GM19452 (cell line): ENCODE data around the gene MAML3.
A peak's percentile ranks its signal among the peaks of the same experiment; 100 is the strongest.
"Not testable (repeated sequence)": the region's sequence is repeated elsewhere in the genome, so short reads cannot be mapped to it uniquely, and the experiment has no call there.

Experiments
- ATAC-seq: cut with Tn5 transposase; IDR thresholded peaks from one replicate; pipeline ENCODE4 v1.9.1; 2021; ENCODE audit not compliant: unreplicated experiment

Gene MAML3

DNA sequence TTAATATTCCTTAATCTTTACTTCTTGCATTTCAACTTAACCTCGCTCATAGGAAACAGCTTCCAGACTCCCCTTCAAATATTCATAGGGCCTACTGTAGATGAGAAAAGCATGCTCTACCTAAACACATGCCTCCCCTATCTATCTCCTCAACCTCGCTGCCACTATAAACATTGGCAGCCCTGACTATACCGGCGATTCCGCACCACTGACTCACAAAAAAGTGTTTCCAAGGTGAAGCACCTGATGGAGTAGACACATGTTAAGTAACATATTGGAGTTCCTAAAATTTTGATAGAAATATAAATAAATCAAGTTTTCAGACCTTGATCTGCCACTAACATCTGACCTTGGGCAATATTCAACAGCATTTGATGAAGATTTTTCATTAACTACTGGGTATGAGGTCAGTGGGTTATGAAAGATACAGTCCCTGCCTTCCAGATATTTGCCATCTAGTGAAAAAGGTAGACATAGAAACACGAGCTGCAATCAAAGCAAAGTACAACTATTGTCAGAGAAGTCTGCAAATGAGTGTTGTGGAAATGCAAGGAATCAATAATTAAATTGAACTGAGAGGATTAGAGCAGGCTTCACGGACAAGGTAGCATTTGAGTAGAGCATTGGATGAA lies 184.2 kb downstream of the MAML3 start:
- ATAC-seq, result no peak

DNA sequence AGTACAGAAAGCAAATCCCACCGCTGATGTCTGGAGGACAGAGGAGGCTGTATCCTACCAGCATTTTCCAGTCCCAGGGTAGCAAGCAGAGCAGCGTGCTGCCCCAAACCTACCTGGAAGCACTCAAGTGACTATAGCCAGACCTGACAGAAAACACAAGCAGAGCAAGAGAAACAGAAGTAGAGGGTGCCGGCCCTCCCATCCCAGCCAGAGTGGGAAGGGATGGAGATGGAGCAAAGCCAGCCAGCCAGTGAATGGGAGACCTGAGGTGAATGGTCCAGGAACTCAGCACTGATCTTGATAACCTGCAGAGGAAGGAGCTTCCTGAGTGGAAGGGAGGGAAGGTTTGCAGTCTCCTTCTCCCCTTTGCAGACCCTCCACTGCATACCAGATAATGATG lies 185.2 kb downstream of the MAML3 start:
- ATAC-seq, result no peak

DNA sequence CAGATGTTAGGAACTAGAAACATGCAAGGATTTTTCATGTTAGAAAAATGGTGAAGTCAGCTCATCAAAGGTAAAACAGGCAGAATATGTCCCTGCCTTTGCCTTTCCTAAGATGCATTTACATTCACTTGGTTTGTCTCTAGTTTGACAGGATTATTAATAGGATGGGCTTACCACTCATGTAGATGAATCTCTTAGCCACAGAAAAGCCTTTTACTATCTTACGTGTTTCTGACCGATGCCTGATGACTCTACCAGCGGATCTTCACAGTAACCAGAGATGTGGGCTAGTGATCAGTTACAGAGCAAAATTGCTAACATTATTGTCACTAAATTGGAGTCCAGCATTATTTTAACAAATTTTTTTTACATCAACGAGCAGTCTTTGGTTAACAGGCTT lies 187.6 kb downstream of the MAML3 start:
- ATAC-seq, result no peak

DNA sequence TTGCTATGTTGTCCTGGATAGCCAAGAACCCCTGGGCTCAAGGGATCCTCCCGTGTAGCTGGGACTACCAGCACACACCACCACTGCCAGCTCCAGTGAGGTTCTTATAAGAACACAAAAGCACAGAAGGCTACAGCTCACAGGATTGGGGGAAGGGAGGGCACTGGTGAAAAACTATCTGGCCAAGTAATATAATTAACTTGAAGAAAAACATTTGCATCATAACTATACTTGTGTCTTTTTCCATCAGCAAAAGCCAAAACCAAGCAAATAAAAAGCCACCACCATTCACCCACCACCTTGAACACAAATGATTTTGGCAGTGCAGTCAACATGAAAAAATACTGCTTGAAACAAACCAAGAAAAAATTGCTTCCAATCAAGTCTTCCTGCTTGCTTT lies 188.2 kb downstream of the MAML3 start:
- no peak for ATAC-seq

DNA sequence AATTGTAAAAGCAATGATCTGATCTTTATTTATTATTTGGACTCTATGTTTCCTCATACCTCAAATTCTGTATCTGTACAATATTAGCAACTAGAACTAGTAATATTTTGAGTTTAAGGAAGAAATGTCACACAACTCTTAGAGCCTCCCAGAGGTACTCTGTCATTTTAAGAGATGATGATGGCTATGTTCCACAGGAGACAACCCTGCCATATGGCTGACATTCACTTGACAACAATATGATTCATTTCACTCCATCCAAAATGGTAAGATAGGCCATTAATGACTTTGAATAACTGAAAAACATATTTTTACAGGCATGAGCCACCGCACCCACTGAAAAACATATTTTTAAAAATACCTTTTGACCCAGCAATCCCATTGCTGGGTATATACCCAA lies 190.3 kb downstream of the MAML3 start:
- no peak for ATAC-seq

DNA sequence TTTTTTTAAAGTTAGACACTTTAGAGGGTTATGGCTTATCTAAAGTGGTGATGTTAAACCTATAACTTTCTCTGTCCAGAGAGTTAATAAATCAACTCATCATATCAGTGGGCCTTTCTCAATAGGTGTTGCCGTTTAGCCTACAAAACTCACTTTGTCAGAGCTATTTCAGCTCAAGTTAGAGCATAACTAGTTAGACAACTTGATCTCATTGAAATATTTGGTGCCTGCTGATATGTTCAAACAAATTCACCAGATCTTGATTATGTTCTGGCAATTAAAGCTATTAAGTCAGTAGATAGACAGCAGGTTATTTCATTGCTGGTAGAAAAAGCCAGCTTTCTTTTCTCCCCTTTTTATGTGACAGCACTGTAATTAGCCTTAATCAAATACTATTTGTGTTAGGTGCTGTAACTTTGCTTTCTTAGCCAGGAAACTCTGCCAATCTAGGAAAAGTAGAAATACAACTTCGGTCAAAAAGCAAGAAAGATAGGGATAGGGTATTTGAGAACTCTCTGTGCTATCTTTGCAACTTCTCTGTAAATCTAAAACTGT lies 191.8 kb downstream of the MAML3 start:
- ATAC-seq, result no peak

DNA sequence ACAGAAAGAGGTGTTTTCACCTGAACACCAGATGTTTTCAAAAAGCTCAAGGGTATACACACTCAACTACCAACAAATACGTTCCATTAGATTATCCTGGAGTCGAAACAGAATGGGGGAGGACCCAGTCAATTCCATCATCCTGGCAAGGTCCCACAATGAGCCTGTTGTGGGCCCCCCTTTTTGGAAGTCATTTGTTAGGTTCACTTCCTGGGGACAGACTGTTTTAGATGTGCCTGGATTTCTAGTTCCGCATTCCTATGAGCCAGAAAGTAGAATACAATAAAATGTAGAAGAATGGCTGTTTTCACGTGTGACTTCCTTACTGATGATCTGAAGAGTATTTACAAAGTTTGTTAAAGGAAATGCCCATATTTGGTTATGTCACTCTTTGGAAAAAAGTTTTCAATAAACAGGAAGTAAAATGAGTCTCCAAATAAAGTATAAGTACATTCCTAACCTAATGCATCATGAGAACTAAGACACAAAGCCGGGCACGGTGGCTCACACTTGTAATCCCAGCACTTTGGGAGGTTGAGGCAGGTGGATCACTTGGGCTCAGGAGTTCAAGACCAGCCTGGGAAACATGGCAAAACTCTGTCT lies 192.5 kb downstream of the MAML3 start:
- ATAC-seq, result no peak

DNA sequence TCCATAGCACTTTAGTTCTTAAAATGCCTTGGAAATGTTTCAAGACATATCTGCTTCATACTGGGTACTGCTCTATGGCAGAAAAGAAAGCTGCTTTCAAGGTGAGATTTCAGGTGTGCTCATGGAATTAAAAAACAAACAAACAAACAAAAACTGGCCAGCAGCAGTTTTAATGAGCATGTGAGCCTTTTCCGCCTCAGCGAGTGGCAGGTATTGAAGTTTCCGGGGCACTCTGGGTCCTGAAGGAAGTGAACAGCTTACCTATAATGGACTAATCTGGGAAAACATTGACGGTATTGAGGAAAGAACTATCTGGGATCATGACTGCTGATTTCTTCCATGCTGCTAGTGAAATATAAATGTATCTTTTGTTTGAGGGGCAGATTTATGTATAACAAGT lies 194.6 kb downstream of the MAML3 start:
- no peak for ATAC-seq

DNA sequence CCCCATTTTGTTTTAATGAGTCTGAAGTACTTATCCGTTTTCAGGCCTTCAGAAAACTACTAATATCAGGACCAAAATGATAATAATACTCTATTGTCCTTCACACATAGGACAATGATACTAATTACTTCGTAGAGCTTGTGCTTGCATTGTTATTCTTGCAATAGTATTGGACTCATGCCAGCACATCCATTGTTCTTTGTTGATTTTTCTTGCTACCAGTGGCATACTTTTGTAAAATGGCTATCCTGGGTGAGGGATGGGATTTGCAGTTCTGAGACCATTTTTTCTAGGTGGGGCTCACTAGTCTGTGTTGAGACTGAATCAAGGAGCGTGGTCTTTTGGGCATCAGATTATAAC lies 195.3 kb downstream of the MAML3 start:
- ATAC-seq, result no peak

DNA sequence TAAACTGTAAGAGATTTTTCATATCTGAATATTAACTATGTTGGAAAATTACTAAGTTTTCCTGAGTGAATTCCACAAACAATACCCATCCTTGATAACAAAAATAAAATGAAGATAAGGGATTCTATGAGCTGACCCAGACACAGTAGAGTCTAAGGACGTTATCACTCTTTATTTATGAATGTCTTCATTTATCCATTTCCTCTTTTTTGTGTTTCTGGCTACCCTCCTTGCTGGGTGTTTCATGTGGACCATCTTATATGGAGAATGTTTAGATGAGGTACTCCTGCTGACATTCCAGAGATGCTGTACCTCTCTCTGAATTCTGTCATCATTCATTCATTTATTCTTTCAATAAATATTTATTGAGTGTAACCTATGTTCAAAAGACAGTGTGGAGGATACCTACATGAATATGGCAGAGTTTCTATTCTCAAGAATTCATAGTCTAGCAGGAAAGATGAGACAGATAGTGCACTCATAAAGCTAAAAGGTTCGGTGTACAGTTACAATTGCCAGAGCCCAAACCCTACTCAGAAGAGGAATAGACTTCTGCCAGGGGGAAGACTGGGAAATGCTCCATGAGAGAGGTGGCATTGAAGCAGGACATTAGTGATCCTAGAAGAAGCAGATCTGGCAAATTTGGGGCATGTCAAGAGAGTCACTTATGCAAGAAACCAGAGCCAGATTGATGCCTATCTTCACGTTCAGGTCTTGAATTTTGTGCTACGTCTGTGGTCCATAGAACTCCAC lies 195.8 kb downstream of the MAML3 start:
- no peak for ATAC-seq

DNA sequence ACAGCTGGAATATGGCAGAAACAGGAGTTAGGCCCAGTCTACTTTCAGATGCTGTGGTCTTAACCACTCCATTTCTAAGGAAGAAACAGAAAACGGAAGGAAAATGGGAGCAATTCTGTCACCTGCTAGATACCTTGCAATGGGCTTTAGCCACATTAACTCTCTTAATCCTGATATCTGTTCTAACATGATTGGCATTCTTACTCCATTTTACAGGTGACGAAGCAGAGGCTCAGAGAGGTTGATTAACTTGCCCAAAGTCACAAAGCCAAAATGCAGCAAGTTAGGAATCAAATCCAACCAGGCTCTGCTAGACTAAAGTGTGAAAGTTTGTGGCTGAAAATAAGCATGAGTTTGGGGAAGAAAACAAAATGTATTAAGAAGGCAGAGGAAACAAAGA lies 196.9 kb downstream of the MAML3 start:
- no peak for ATAC-seq

DNA sequence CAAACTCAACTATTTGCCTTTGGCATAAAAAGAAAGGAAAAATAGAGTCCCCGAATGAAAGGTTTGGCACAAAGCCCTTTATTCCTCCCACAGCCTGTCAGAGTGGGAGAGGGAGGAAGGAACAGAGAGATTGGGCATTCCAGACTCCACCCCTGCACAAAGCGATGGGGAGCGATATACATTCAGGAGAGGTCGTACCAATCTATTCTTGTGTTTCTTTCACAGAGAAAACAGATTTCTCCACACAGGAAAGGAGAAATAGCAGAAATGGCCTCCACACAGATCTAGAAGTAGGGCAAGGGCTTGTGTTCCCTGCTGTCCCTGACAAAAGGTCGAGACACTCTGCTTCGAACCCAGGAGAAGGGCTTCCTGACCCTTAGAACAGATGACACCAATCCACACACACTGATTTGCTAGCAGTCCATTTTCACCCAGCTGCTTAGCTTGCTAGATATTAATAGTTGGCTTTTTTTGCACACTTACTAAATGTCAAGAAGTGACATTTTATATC lies 197.4 kb downstream of the MAML3 start:
- ATAC-seq, result no peak

DNA sequence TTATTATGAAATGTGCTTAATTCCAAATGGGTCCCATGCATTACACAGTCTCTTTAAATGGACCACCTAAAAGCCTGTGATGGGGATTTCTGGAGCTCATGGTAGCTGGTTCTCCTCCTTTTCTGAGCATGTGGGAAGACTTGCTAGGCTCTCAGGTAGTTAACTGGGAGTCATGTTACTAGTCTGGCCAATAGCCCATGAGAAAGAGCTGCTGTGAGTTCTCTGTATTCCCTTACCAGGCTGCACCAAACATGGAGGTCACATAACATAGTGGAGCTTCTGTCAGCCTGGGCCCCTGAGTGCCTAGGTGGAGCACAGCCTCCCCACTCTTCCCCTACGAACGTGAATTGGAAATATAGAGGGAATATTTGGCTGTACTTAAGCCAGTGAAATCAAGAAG lies 198.4 kb downstream of the MAML3 start:
- ATAC-seq, result no peak

DNA sequence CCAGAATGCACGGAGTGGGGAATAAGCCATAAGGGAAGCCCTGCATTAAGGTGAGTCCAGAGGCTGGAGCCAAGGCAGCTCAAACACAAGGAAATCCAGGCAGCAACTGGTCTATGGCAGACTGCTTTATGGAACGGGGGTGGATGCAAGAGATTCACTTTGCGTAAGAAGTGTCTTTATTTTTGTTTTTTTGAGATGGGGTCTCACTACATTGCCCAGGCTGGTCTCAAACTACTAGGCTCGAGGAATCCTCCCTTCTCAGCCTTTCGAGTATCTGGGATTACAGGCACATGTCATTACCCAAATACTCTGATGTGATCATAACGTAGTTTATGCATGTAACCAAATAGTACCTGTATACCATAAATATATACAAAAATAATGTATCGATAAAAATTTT lies 199.5 kb downstream of the MAML3 start:
- no peak for ATAC-seq

DNA sequence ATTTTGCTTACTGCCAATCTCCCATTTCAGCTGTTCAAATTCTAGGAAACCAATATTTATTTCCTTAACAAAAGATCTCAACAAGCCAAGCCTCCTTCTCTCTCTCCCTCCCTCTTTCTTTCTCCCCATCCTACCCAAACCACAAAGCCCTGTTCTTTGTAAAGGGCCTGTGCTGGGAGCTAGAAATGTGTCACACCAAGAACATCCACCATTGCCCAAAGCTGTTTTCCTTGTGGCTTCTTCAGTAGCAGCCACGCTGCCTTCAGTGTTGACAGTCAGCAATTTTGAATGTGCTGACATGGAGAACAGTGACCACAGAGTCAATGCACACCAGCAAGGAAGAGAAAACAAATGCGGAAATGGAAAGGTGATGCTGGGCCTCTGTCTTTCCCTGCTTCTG lies 203.0 kb downstream of the MAML3 start:
- no peak for ATAC-seq

DNA sequence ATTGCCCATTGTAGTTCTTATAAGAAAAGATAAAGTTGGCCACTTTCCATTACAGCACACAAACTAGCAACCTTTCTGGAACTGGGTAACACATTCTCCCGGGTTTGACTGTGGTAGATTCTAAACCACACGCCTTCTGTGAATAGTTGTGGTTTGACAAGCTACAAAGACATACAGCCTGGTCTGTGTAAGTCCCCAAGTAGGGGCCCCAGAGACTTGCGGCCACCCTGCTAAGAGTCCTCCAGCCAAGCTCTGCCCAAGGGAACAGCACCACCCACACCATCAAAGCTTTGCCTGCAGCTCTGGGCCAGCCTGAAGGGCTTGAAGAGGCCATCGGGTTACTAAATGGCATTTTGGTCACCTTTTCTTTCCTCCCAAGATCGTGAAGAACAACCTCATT lies 203.4 kb downstream of the MAML3 start:
- ATAC-seq, result peak; percentile 92

DNA sequence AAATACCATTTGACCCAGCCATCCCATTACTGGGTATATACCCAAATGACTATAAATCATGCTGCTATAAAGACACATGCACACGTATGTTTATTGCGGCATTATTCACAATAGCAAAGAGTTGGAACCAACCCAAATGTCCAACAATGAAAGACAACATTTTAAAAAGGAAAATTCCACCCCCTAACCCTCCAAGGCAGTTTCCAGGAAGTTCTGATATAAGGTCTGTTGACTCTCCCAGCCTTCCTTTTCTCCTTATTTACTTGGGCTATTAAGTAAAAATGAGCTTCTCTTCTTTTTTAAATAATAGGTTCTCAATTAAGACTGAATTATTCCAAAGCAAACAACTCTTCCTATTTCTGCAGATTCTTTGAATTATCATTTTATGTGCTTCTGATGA lies 209.1 kb downstream of the MAML3 start:
- ATAC-seq, result not testable (repeated sequence)

DNA sequence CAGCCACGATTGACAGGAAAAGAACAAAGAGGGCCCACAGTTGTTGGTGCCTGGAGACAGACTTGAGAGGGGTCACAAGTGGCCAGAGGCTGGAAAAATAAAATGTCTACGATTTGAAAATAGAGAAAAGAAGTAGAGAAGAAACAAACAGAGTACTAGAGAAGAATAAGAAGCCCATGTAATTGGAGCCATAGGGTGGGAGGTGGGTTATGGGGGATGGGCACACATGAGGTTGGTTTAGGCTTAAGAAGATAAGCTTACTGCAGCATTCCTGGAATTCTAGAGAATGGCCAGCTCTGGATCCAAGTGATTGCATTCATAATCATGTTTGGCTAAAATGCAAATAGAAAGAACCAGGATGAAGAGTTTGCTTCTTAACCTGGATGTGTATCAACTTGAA lies 210.7 kb downstream of the MAML3 start:
- ATAC-seq, result no peak

DNA sequence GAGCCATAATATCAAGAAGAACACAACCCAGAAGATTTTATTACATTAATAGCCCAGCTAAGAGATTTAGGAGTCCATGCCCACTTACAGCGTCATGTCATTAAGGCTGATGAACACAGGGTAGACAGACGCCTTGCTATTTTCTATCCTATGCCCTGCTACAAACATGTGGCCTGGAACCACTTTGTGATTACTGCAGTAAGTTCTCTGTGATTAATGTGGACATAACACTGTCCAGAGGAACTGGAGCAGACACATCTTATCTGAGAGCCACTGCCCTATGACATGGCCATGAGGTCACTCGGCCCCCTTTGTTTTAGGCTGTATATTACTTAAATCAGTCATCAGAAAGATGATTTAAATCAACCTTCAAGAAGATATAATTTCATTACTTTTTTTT lies 211.7 kb downstream of the MAML3 start:
- no peak for ATAC-seq

DNA sequence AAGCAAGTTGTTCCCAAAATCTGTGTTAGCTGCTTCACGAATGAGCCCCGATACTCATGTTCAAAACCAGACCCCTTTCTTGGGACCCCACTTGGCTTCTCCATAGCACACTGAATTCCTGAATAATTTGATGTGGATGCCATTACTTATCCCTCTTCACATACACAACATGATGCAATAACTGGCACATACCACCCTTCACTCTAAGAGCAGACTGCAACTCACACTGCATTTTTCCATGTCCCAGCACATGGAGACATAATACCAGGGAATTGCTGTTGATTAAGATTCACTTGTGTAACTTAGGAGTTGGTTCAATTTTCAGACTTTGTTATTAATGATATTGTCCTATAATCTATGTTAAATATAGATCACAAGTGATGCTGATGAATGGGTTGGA lies 213.4 kb downstream of the MAML3 start:
- ATAC-seq, result no peak

DNA sequence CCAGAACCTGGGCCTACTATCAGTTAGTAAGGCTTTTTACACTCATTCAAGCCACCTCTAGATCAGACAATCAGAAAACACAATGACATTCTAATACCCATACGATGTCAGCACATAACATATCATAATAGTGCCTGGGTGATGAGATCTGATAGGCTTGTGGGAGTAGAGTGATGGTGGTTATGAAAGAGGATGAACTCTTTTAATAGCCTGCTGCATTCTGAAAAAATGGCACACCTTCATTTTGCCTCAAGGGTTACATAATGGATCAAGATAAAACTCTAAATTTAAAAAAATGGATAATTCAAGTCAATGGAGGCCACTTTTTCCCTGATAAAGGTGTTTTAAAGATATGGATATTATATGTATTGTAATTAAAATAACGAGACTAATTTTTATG lies 215.6 kb downstream of the MAML3 start:
- no peak for ATAC-seq

DNA sequence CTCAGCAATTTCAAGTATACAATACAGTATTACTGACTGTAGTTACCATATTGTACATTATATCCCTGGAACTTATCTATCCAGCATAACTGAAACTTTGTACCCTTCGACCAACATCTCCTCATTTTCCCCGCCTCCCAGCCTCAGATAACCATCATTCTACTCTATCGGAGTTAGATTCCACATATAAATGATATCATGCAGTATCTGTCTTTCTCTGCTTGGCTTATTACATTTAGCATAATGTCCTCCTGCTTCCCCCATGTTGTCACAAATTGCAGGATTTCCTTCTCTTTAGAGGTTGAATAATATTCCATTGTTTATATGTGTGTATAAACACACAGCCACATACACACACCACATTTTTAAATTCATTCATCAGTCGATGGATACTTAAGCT lies 218.1 kb downstream of the MAML3 start:
- no peak for ATAC-seq
